Neural progenitor cell (in vitro differentiated cells): ENCODE results near the gene MEP1B. TPM values are rescaled to one million over a fixed set of nuclear protein-coding genes. Genes with fewer than 3 reads are reported as not detected.

Experiments used
- DNase-seq: peaks from one replicate; pipeline ENCODE4 v3.0.0-alpha.2; 2016; ENCODE audit warnings: low spot score
- H2AFZ ChIP-seq: fragments of 200-600 bp; sonication (generic); replicated peaks from 2 replicates; pipeline ENCODE4 v1.6.1; 2016; ENCODE audit warnings: antibody characterized with exemption
- H3F3A ChIP-seq: fragments of 200-600 bp; sonication (generic); 2 replicates; pipeline ENCODE4 v1.6.1; 2016; ENCODE audit warnings: antibody characterized with exemption, low read depth
- H3K27ac ChIP-seq: fragments of 200-600 bp; sonication (generic); 2 replicates; pipeline ENCODE4 v1.5.1; 2016; ENCODE audit warnings: mild to moderate bottlenecking
- H3K27me3 ChIP-seq: fragments of 200-600 bp; sonication (generic); 2 replicates; pipeline ENCODE4 v1.6.1; 2016; ENCODE audit warnings: mild to moderate bottlenecking, moderate library complexity
- H3K36me3 ChIP-seq: fragments of 200-600 bp; sonication (generic); 2 replicates; pipeline ENCODE4 v1.5.1; 2016
- H3K4me1 ChIP-seq: fragments of 200-600 bp; sonication (generic); 2 replicates; pipeline ENCODE4 v1.6.1; 2016; ENCODE audit warnings: mixed run types
- H3K4me2 ChIP-seq: fragments of 200-600 bp; sonication (generic); 2 replicates; pipeline ENCODE4 v1.6.1; 2016
- H3K4me3 ChIP-seq: fragments of 200-600 bp; sonication (generic); 2 replicates; pipeline ENCODE4 v1.5.1; 2016
- H3K79me2 ChIP-seq: fragments of 200-600 bp; sonication (generic); 2 replicates; pipeline ENCODE4 v1.6.1; 2016; ENCODE audit warnings: low read depth
- H3K9ac ChIP-seq: fragments of 200-600 bp; sonication (generic); 2 replicates; pipeline ENCODE4 v1.6.1; 2016
- H3K9me3 ChIP-seq: fragments of 200-600 bp; sonication (generic); 2 replicates; pipeline ENCODE4 v1.5.1; 2016; ENCODE audit warnings: low read depth
- H4K20me1 ChIP-seq: fragments of 200-600 bp; sonication (generic); 2 replicates; pipeline ENCODE4 v1.6.1; 2016; ENCODE audit warnings: low read depth
- H3K27ac Mint-ChIP-seq: 3 replicates; pipeline ENCODE4 v1.8.0; 2021; ENCODE audit warnings: mixed read lengths
- H3K27me3 Mint-ChIP-seq: 2 replicates; pipeline ENCODE4 v1.8.0; 2022; ENCODE audit warnings: low read depth, mild to moderate bottlenecking, inconsistent platforms, moderate library complexity, mixed read lengths; ENCODE audit not compliant: insufficient read depth
- H3K36me3 Mint-ChIP-seq: 3 replicates; pipeline ENCODE4 v1.8.0; 2021; ENCODE audit warnings: mixed read lengths
- H3K4me1 Mint-ChIP-seq: 3 replicates; pipeline ENCODE4 v1.8.0; 2021; ENCODE audit warnings: mixed read lengths
- H3K4me3 Mint-ChIP-seq: 3 replicates; pipeline ENCODE4 v1.8.0; 2021; ENCODE audit warnings: mild to moderate bottlenecking, moderate library complexity, mixed read lengths
- H3K9me3 Mint-ChIP-seq: 3 replicates; pipeline ENCODE4 v1.8.0; 2020; ENCODE audit warnings: mixed read lengths
- CTCF ChIP-seq: fragments of 200-600 bp; sonication (generic); IDR thresholded peaks from 2 replicates; pipeline ENCODE4 v1.5.1; 2017; ENCODE audit warnings: antibody characterized with exemption, mild to moderate bottlenecking
- EZH2 ChIP-seq: fragments of 200-600 bp; sonication (generic); IDR thresholded peaks from 2 replicates; pipeline ENCODE4 v1.6.1; 2017; ENCODE audit warnings: antibody characterized with exemption, mild to moderate bottlenecking, moderate library complexity
- EZH2phosphoT487 ChIP-seq: fragments of 200-600 bp; sonication (generic); IDR thresholded peaks from 2 replicates; pipeline ENCODE4 v1.6.1; 2017; ENCODE audit warnings: antibody characterized with exemption
- total RNA-seq: library from RNA; depleted of rRNA; stranded (reverse); fragments of >200 nt; gene quantifications from 2 replicates; pipeline ENCODE4 v1.2.3, GENCODE V29; 2015; ENCODE audit warnings: low replicate concordance

The MEP1B gene
- total RNA-seq, 1 donor from 2014 or later, result not detected

- Histone ChIP-seq H3K27ac (no peak overlapping the region), H3K4me1 (no peaks in the 10 kb centered on the region), H2AFZ (no peak overlapping the region), H3K4me3 (no peak overlapping the region), H3K9ac (no peak overlapping the region), H3K79me2 (no peaks in the 10 kb centered on the region), H3K4me2 (no peak overlapping the region), H3K27me3 (no peaks in the 10 kb centered on the region), H3K9me3 (no peaks in the 10 kb centered on the region), H3K36me3 (no peaks in the 10 kb centered on the region), H3F3A (no peaks in the 10 kb centered on the region), H4K20me1 (no peaks in the 10 kb centered on the region)
- no peak for TF ChIP-seq CTCF
- no peak for TF ChIP-seq EZH2phosphoT487
- TF ChIP-seq EZH2, result no peak
- no peak overlapping the region for H3K4me3 Mint-ChIP-seq
- no peaks in the 10 kb centered on the region for H3K4me1 Mint-ChIP-seq
- no peaks in the 10 kb centered on the region for H3K36me3 Mint-ChIP-seq
- H3K27me3 Mint-ChIP-seq, result no peaks in the 10 kb centered on the region
- H3K27ac Mint-ChIP-seq, result no peak overlapping the region
- DNase-seq, result no peak
- H3K9me3 Mint-ChIP-seq, result no peaks in the 10 kb centered on the region
Observed at GRCh38 chr18:32190209-32190608, 370 bp downstream of the MEP1B start.

DNA sequence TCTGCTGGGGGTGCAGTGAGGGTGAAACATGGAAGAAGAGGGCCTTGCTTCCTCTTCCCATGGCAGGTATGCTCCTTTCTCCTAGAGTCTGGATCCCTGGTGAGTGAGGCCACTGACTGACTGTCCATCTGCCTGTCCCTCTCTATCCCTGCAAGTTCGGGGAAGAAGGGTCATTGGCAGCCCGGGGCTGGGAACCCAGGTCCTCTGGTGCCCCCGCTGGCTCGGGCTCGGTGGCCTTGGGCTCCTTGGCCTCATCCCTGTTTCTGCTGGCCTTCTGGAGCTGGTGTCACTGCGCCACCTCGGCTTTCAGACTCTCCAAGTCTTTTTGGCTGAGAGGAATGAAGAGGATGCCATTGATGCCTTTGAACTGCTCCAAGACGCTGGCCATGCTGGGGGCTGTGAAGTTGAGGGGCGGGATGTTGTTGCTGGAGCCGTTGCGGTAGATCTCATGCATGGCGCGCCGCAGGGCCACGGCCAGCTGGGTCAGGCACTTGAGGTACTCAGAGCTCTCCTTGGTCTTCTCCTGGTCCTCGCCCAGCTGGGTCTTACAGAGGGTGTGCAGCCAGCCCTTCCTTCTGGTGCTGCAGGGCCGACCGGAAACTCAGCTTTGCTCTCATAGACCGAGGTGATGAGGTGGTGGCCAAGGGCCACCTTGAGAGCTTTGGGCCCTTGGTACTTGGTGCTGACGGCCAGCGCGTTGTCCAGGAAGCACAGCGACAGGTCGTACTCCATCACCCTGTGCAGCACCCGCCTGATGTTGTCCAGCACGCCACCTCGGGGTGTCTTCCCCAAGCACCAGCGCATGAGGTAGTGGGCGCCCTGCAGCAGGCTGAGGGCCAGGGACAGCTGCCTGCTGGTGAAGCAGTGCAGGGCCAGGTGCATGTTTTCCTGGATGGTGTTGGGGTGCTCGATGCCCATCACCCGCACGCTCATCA lies 6.3 kb downstream of the MEP1B start:
- Mint-ChIP-seq H3K36me3 (no peaks in the 10 kb centered on the region), H3K4me1 (no peaks in the 10 kb centered on the region), H3K27me3 (no peaks in the 10 kb centered on the region), H3K4me3 (no peak overlapping the region), H3K9me3 (no peaks in the 10 kb centered on the region), H3K27ac (no peak overlapping the region)
- Histone ChIP-seq H3K4me2 (no peak overlapping the region), H2AFZ (no peak overlapping the region), H3K79me2 (no peaks in the 10 kb centered on the region), H3K27me3 (no peaks in the 10 kb centered on the region), H3F3A (no peaks in the 10 kb centered on the region), H3K9ac (no peak overlapping the region), H3K4me3 (no peak overlapping the region), H4K20me1 (no peaks in the 10 kb centered on the region), H3K36me3 (no peaks in the 10 kb centered on the region), H3K27ac (no peak overlapping the region), H3K4me1 (no peaks in the 10 kb centered on the region), H3K9me3 (no peaks in the 10 kb centered on the region)
- TF ChIP-seq CTCF, result no peak
- no peak for TF ChIP-seq EZH2
- no peak for TF ChIP-seq EZH2phosphoT487
- DNase-seq, result no peak

- no peak overlapping the region for H3K9ac ChIP-seq
- no peak overlapping the region for H3K4me2 ChIP-seq
- no peaks in the 10 kb centered on the region for H3K4me1 ChIP-seq
- no peak overlapping the region for H2AFZ ChIP-seq
- no peak overlapping the region for H3K27ac ChIP-seq
- no peaks in the 10 kb centered on the region for H3K9me3 Mint-ChIP-seq
- no peaks in the 10 kb centered on the region for H3K36me3 ChIP-seq
- no peak for DNase-seq
- H3K4me1 Mint-ChIP-seq, result no peaks in the 10 kb centered on the region
- H3K27ac Mint-ChIP-seq, result no peak overlapping the region
- no peak overlapping the region for H3K4me3 Mint-ChIP-seq
- peaks cover 2% of the 10 kb centered on the region for H3K27me3 Mint-ChIP-seq
- no peaks in the 10 kb centered on the region for H3K79me2 ChIP-seq
- H3K27me3 ChIP-seq, result no peaks in the 10 kb centered on the region
- H3K4me3 ChIP-seq, result no peak overlapping the region
- no peaks in the 10 kb centered on the region for H4K20me1 ChIP-seq
- no peaks in the 10 kb centered on the region for H3F3A ChIP-seq
- H3K36me3 Mint-ChIP-seq, result no peaks in the 10 kb centered on the region
- TF ChIP-seq EZH2 (no peak), EZH2phosphoT487 (no peak), CTCF (no peak)
- no peaks in the 10 kb centered on the region for H3K9me3 ChIP-seq
Observed at GRCh38 chr18:32200766-32201165, 10.9 kb downstream of the MEP1B start.
